Gastroesophageal sphincter (tissue), 3 donors: ENCODE measurements around the gene DNAJC1.

Experiments
- CTCF ChIP-seq, 4 experiments: fragments of 200-600 bp in 2 of 4; fragments of 450-650 bp in 2 of 4; sonication (generic) in 1 of 4; IDR thresholded peaks; one replicate each; pipeline ENCODE4 v1.5.1; 2017 to 2019; ENCODE audit warnings: antibody characterized with exemption in 4 of 4, mild to moderate bottlenecking in 2 of 4, moderate library complexity in 2 of 4
- POLR2AphosphoS5 ChIP-seq: sonication (generic); formaldehyde crosslinking; IDR thresholded peaks from one replicate; pipeline ENCODE4 v1.6.1; 2017; ENCODE audit warnings: antibody characterized with exemption

- TF ChIP-seq CTCF (IDR thresholded peaks at IDR 0.05) = no peak
- no peak for TF ChIP-seq POLR2AphosphoS5
These were observed 249.8 kb downstream of the DNAJC1 start for GRCh38 chr10:21753497-21754270.
